Measurements from ENCODE around the gene VRK1. TPM values are rescaled to one million over a fixed set of nuclear protein-coding genes. Genes with fewer than 3 reads are reported as not detected.

The VRK1 gene
- total and polyA plus RNA-seq, 2 of the 4 experiments (the other 2 are of a cell fraction): 14.2 to 19.9 TPM

- CTCF ChIA-PET: no interaction called here
Observed at GRCh38 chr14:96829791-96830190, 32.6 kb downstream of the VRK1 start.

More at GRCh38 chr14:96829791-96830190, 32.6 kb downstream of the VRK1 start:
- H3K4me3 ChIP-seq (ENCODE audit: insufficient read depth, low read depth, low read length): no peak overlapping the region
- ATAC-seq (ENCODE audit: low read depth): no peak
- no peak overlapping the region for H2AK9ac ChIP-seq (replicated peaks; ENCODE audit: low read depth, low read length, poor library complexity)
- H4K5ac ChIP-seq (ENCODE audit: low read depth, low read length): no peak overlapping the region
- POLR2A ChIA-PET (ENCODE audit: unreplicated experiment): no interaction called here
- DNase-seq: no peak
- dilution Hi-C loops (cut with HindIII; ENCODE audit: low sequenced_read_pairs, unreplicated experiment): no loop called here
- H3K9me3 ChIP-seq (ENCODE audit: control insufficient read depth, insufficient read depth, low read length): no peaks in the 10 kb centered on the region
- H2BK120ac ChIP-seq (ENCODE audit: low read depth, low read length): no peak overlapping the region
- H3K27me3 ChIP-seq (ENCODE audit: control insufficient read depth, insufficient read depth, low read length): no peaks in the 10 kb centered on the region
- no peak overlapping the region for H2AFZ ChIP-seq (replicated peaks; ENCODE audit: low read length, poor library complexity)
- H3K9me1 ChIP-seq (ENCODE audit: insufficient read depth, low read length): no peaks in the 10 kb centered on the region; the same call in 1 of the 2 replicates
- H3K79me1 ChIP-seq (ENCODE audit: low read depth in 1 of 2, low read length in 2 of 2): peaks cover 31 to 34% of the 10 kb centered on the region in 2 experiments
- H2AK5ac ChIP-seq (ENCODE audit: low read depth, low read length): no peak overlapping the region
- no peaks in the 10 kb centered on the region for H3K36me3 ChIP-seq (ENCODE audit: control insufficient read depth, insufficient read depth, low read length)
- no CpG with 5 or more reads among the region's 1 CpG for WGBS, 2 experiments (ENCODE audit: extremely low coverage in 2 of 2, insufficient read length in 1 of 2)
- no peak overlapping the region for H4K91ac ChIP-seq (ENCODE audit: insufficient read depth, low read depth, low read length)
- H3K23ac ChIP-seq (ENCODE audit: low read depth, low read length): no peak overlapping the region
- peaks cover 6% of the 10 kb centered on the region for H3K4me1 ChIP-seq (ENCODE audit: control insufficient read depth, insufficient read depth, low read length)
- no peak overlapping the region for H3K14ac ChIP-seq (replicated peaks; ENCODE audit: low read depth, low read length)
- no peak overlapping the region for H3K4me2 ChIP-seq (ENCODE audit: low read depth, low read length)
- no peak overlapping the region for H2BK15ac ChIP-seq (ENCODE audit: low read depth, low read length)
- H3K27ac ChIP-seq (ENCODE audit: insufficient read depth, low read length): no peak overlapping the region
- H2BK5ac ChIP-seq (ENCODE audit: low read depth, low read length, poor library complexity, severe bottlenecking): no peak overlapping the region
- no peak overlapping the region for H3K4ac ChIP-seq (ENCODE audit: low read depth, low read length)
- intact Hi-C loops (cut with micrococcal nuclease): no loop called here
- no peak overlapping the region for H3K18ac ChIP-seq (ENCODE audit: low read depth, low read length)
- H3K9ac ChIP-seq (ENCODE audit: low read depth, low read length): no peak overlapping the region
- BruUV-seq (replicated peaks): no TSS peak
- no peaks in the 10 kb centered on the region for H4K20me1 ChIP-seq (ENCODE audit: insufficient read depth, low read length)
- TF ChIP-seq POLR2A (IDR thresholded peaks at IDR 0.05; ENCODE audit: low read depth, low read length): no peak
- H2BK20ac ChIP-seq (ENCODE audit: low read depth, low read length): no peak overlapping the region
- H4K8ac ChIP-seq (ENCODE audit: low read depth in 2 of 2, low read length in 2 of 2): no peak overlapping the region
- H3K56ac ChIP-seq (ENCODE audit: extremely low read depth, insufficient read depth, low read length): no peak overlapping the region
- in situ Hi-C loops (cut with MboI; ENCODE audit: low sequenced_read_pairs): no loop called here
